ENCODE measurements around the gene SGMS1. TPM values are rescaled to one million over a fixed set of nuclear protein-coding genes. Genes with fewer than 3 reads are reported as not detected.
"Not testable (repeated sequence)": the region's sequence is repeated elsewhere in the genome, so short reads cannot be mapped to it uniquely, and the experiment has no call there.

The SGMS1 gene
- total RNA-seq, 5 donors from 2014 or later (not counting 1 experiment from before 2014, with no cell fraction given), result 28.4 to 39.7 (median 32.6) TPM

DNA sequence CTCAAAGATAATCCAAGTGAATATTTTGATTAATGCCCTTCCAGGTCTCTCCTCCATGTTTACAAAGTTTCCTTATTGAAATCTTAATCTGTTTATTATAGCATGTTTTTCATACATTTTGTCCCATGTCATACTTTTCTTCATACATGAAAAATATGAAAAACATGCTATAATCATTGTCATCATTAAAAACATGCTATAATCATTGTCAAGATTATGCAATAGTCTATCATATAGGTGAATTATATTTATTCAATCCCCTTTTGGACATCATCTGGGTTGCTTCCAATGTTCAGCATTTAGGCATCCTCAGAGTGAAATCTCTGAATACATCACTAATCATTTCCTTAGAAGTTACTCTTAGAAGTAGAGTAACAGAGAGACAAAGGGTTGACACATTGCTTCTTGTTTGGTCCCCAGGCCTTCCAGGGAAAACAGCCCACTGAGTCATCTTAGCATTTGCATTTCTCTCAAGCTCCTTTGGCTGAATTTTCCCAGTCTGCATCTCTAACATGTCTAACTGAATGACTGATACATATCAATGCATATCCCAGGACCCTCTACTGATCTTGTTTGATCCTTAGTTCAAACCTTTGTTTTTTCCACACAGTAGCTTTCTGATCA, 87.0 kb downstream of the SGMS1 start:
- H3K4me3 Mint-ChIP-seq, result no peak overlapping the region
- H3K4me3 ChIP-seq (ENCODE audit: control insufficient read depth in 1 of 2, extremely low read depth in 1 of 2, low read length in 1 of 2), result no peak overlapping the region
- no peaks in the 10 kb centered on the region for H3K27me3 ChIP-seq (replicated peaks in 1 of 2; ENCODE audit: control insufficient read depth in 2 of 2, extremely low read depth in 1 of 2, insufficient read depth in 2 of 2, low read length in 1 of 2)
- H3K27ac Mint-ChIP-seq, result no peak overlapping the region
- H3K36me3 Mint-ChIP-seq, result peaks cover 6% of the 10 kb centered on the region
- H3K36me3 ChIP-seq (ENCODE audit: control insufficient read depth in 2 of 2, extremely low read depth in 1 of 2, insufficient read depth in 1 of 2, low read length in 1 of 2), result no peaks in the 10 kb centered on the region
- peaks cover 39 to 48% (median 44%) of the 10 kb centered on the region in 3 donors for H3K4me1 Mint-ChIP-seq
- no peak for ATAC-seq (replicated peaks in 1 of 4)
- CTCF ChIA-PET, result no interaction called here
- no peaks in the 10 kb centered on the region for H3K9me3 ChIP-seq
- POLR2A ChIA-PET, result no interaction called here
- DNase-seq, result no peak
- no peaks in the 10 kb centered on the region for H3K27me3 Mint-ChIP-seq
- peaks cover 0 to 13% of the 10 kb centered on the region in 2 experiments for H3K4me1 ChIP-seq (ENCODE audit: control insufficient read depth in 1 of 2, extremely low read depth in 1 of 2, insufficient read depth in 2 of 2, low read length in 2 of 2)
- H3K9me3 Mint-ChIP-seq, result no peaks in the 10 kb centered on the region
- H3K27ac ChIP-seq (ENCODE audit: low read length), result no peak overlapping the region

DNA sequence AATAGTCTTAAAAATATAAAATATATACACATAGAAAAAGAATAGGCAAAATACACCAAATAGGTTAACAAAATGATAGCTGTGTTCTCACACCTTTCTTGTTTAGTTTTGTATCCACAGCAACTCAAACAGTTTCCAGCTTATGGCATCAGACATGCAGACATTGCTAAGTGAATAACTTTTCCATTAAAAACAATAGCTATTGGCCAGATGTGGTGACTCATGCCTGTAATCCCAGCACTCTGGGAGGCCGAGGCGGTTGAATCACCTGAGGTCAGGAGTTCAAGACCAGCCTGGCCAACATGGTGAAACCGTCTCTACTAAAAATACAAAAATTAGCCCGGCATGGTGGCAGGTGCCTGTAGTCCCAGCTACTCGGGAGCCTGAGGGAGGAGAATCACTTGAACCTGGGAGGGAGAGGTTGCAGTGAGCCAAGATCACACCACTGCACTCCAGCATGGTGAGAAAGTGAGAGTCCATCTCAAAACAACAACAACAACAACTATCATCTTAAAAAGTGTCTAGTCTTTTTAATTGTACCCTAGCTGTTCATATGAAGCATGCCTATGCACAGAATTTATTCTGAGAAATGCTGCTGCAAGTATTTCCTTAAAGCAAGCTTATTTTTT, 88.9 kb downstream of the SGMS1 start:
- WGBS (ENCODE audit: insufficient coverage), result no CpG with 5 or more reads among the region's 5 CpGs
- not testable (repeated sequence) for ATAC-seq (replicated peaks in 1 of 4); H3K27me3 Mint-ChIP-seq; H3K36me3 Mint-ChIP-seq; DNase-seq; H3K9me3 ChIP-seq; H3K9me3 Mint-ChIP-seq; H3K27me3 ChIP-seq (replicated peaks in 1 of 2; ENCODE audit: control insufficient read depth in 2 of 2, extremely low read depth in 1 of 2, insufficient read depth in 2 of 2, low read length in 1 of 2); H3K36me3 ChIP-seq (ENCODE audit: control insufficient read depth in 2 of 2, extremely low read depth in 1 of 2, insufficient read depth in 1 of 2, low read length in 1 of 2); H3K27ac Mint-ChIP-seq; H3K4me1 ChIP-seq (ENCODE audit: control insufficient read depth in 1 of 2, extremely low read depth in 1 of 2, insufficient read depth in 2 of 2, low read length in 2 of 2); H3K27ac ChIP-seq (ENCODE audit: low read length); H3K4me3 ChIP-seq (ENCODE audit: control insufficient read depth in 1 of 2, extremely low read depth in 1 of 2, low read length in 1 of 2); H3K4me3 Mint-ChIP-seq
- peaks cover 22 to 36% (median 34%) of the 10 kb centered on the region in 3 donors for H3K4me1 Mint-ChIP-seq
- POLR2A ChIA-PET, result interaction anchor here in 1 of 2 donors (0.6 to 1.1 kb wide), 2 partner anchors 8 to 10 kb away, joined by 3 to 4 read pairs; no protein-coding TSS in a partner anchor
- CTCF ChIA-PET, result interaction anchor here in 1 of 2 donors (0.6 kb wide), 1 partner anchor 33 kb away, joined by 5 read pairs; no protein-coding TSS in a partner anchor

DNA sequence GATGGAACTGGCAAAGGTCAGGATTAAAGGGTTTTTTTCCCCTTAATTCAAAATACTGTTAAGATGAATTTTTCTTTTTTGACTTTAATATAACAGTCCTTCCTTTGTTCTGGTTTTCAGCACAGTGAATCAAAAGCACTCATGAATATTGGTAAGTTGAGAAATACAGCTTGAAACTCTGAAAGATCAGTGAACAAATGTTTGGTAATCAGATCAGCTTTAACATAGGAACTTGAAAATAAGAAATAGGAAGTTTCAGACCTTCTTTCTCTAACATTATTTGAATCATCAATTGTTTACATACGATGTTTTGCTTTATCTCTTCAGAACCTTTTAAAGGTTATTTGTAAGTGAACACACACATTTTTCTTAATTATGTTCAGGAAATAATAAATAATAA, 90.5 kb downstream of the SGMS1 start:
- no peak for ATAC-seq (replicated peaks in 1 of 4)
- WGBS (ENCODE audit: insufficient coverage), result no CpG with 5 or more reads among the region's 1 CpG
- H3K9me3 ChIP-seq, result no peaks in the 10 kb centered on the region
- no peak overlapping the region for H3K4me3 ChIP-seq (ENCODE audit: control insufficient read depth in 1 of 2, extremely low read depth in 1 of 2, low read length in 1 of 2)
- ChIA-PET CTCF (interaction anchor here in 1 of 2 donors (0.7 kb wide), 1 partner anchor 21 kb away, joined by 3 read pairs; no protein-coding TSS in a partner anchor), POLR2A (no interaction called here)
- H3K4me1 ChIP-seq (ENCODE audit: control insufficient read depth in 1 of 2, extremely low read depth in 1 of 2, insufficient read depth in 2 of 2, low read length in 2 of 2), result no peaks in the 10 kb centered on the region
- Mint-ChIP-seq H3K27me3 (no peaks in the 10 kb centered on the region), H3K4me1 (peaks cover 22 to 33% (median 32%) of the 10 kb centered on the region in 3 donors), H3K36me3 (peaks cover 5% of the 10 kb centered on the region), H3K27ac (no peak overlapping the region), H3K9me3 (no peaks in the 10 kb centered on the region), H3K4me3 (no peak overlapping the region)
- DNase-seq, result no peak
- no peaks in the 10 kb centered on the region for H3K36me3 ChIP-seq (ENCODE audit: control insufficient read depth in 2 of 2, extremely low read depth in 1 of 2, insufficient read depth in 1 of 2, low read length in 1 of 2)
- no peak overlapping the region for H3K27ac ChIP-seq (ENCODE audit: low read length)
- no peaks in the 10 kb centered on the region for H3K27me3 ChIP-seq (replicated peaks in 1 of 2; ENCODE audit: control insufficient read depth in 2 of 2, extremely low read depth in 1 of 2, insufficient read depth in 2 of 2, low read length in 1 of 2)

DNA sequence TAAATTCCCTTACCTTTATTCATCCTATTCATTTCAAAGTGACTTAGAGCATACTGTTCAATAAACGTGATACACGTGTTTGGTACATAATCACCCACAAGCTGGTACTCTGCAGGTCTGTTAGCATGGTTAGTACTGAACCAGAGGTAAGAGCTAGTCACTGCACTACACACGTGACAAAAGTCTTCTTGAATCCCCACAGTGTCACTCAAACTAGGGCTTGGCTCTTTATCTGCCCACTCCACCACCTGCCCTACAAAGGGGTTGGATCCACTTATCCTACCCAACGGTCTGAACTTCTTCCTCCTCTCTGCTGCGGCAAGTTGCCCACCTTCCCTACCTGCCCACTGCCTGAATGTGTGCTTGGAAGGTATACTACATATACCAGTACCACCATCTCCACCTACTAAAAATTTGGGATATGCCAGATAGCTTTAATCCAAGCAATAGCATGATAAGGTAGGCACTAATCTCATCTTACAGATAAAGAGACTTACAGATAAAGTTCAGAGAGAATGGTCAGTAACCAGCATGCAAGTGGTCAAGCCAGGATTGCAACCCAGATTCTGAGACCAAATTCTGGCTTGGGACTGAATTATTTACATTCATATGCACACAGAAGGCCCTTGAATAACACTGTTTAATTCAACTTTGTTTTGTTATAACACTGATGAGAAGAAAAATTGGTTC, 92.2 kb downstream of the SGMS1 start:
- no peaks in the 10 kb centered on the region for H3K36me3 ChIP-seq (ENCODE audit: control insufficient read depth in 2 of 2, extremely low read depth in 1 of 2, insufficient read depth in 1 of 2, low read length in 1 of 2)
- no peaks in the 10 kb centered on the region for H3K27me3 ChIP-seq (replicated peaks in 1 of 2; ENCODE audit: control insufficient read depth in 2 of 2, extremely low read depth in 1 of 2, insufficient read depth in 2 of 2, low read length in 1 of 2)
- peaks cover 12% of the 10 kb centered on the region for H3K36me3 Mint-ChIP-seq
- H3K4me3 Mint-ChIP-seq, result no peak overlapping the region
- H3K9me3 ChIP-seq, result no peaks in the 10 kb centered on the region
- no peak overlapping the region for H3K4me3 ChIP-seq (ENCODE audit: control insufficient read depth in 1 of 2, extremely low read depth in 1 of 2, low read length in 1 of 2)
- H3K27me3 Mint-ChIP-seq, result no peaks in the 10 kb centered on the region
- peaks cover 3 to 8% of the 10 kb centered on the region in 2 experiments for H3K4me1 ChIP-seq (ENCODE audit: control insufficient read depth in 1 of 2, extremely low read depth in 1 of 2, insufficient read depth in 2 of 2, low read length in 2 of 2)
- H3K4me1 Mint-ChIP-seq, result peaks cover 33 to 44% (median 35%) of the 10 kb centered on the region in 3 donors
- H3K27ac Mint-ChIP-seq, result no peak overlapping the region
- H3K9me3 Mint-ChIP-seq, result no peaks in the 10 kb centered on the region
- no peak for DNase-seq
- ATAC-seq (replicated peaks in 1 of 4), result no peak
- H3K27ac ChIP-seq (ENCODE audit: low read length), result no peak overlapping the region
- POLR2A ChIA-PET, result interaction anchor here in 1 of 2 donors (0.6 kb wide), 1 partner anchor 1967 kb away, joined by 3 read pairs; no protein-coding TSS in a partner anchor
- WGBS (ENCODE audit: insufficient coverage), result 80% methylated on average over 1 of the region's 5 CpGs
- CTCF ChIA-PET, result interaction anchor here in 1 of 2 donors (1.0 kb wide), 1 partner anchor 25 kb away, joined by 5 read pairs; no protein-coding TSS in a partner anchor

GRCh38 chr10:50529660-50530059, 94.1 kb downstream of the SGMS1 start:
- CTCF ChIA-PET, result no interaction called here

GRCh38 chr10:50528206-50528605, 95.5 kb downstream of the SGMS1 start:
- no peaks in the 10 kb centered on the region for H3K27me3 Mint-ChIP-seq

More at GRCh38 chr10:50529660-50530059, 94.1 kb downstream of the SGMS1 start:
- H3K4me3 Mint-ChIP-seq, result no peak overlapping the region
- Histone ChIP-seq H3K27me3 (replicated peaks in 1 of 2; ENCODE audit: control insufficient read depth in 2 of 2, extremely low read depth in 1 of 2, insufficient read depth in 2 of 2, low read length in 1 of 2) (no peaks in the 10 kb centered on the region), H3K36me3 (ENCODE audit: control insufficient read depth in 2 of 2, extremely low read depth in 1 of 2, insufficient read depth in 1 of 2, low read length in 1 of 2) (no peaks in the 10 kb centered on the region), H3K4me3 (ENCODE audit: control insufficient read depth in 1 of 2, extremely low read depth in 1 of 2, low read length in 1 of 2) (no peak overlapping the region), H3K4me1 (ENCODE audit: control insufficient read depth in 1 of 2, extremely low read depth in 1 of 2, insufficient read depth in 2 of 2, low read length in 2 of 2) (peaks cover 3 to 8% of the 10 kb centered on the region in 2 experiments), H3K9me3 (no peaks in the 10 kb centered on the region), H3K27ac (ENCODE audit: low read length) (no peak overlapping the region)
- peaks cover 38 to 43% (median 40%) of the 10 kb centered on the region in 3 donors for H3K4me1 Mint-ChIP-seq
- 100% methylated on average over 2 of the region's 5 CpGs for WGBS (ENCODE audit: insufficient coverage)
- ATAC-seq (replicated peaks in 1 of 4), result no peak
- DNase-seq, result no peak
- POLR2A ChIA-PET, result no interaction called here
- H3K27me3 Mint-ChIP-seq, result no peaks in the 10 kb centered on the region
- peaks cover 13% of the 10 kb centered on the region for H3K36me3 Mint-ChIP-seq
- no peak overlapping the region for H3K27ac Mint-ChIP-seq
- no peaks in the 10 kb centered on the region for H3K9me3 Mint-ChIP-seq

More at GRCh38 chr10:50528206-50528605, 95.5 kb downstream of the SGMS1 start:
- ChIA-PET POLR2A (interaction anchor here in 1 of 2 donors (1.0 kb wide), 1 partner anchor 77 kb away, joined by 3 read pairs; no protein-coding TSS in a partner anchor), CTCF (no interaction called here)
- DNase-seq (no peak), ATAC-seq (replicated peaks in 1 of 4) (no peak)
- Mint-ChIP-seq H3K4me1 (peaks cover 52 to 53% (median 52%) of the 10 kb centered on the region in 3 donors), H3K9me3 (no peaks in the 10 kb centered on the region), H3K4me3 (no peak overlapping the region), H3K36me3 (peaks cover 13% of the 10 kb centered on the region), H3K27ac (no peak overlapping the region)
- Histone ChIP-seq H3K9me3 (no peaks in the 10 kb centered on the region), H3K27ac (ENCODE audit: low read length) (no peak overlapping the region), H3K36me3 (ENCODE audit: control insufficient read depth in 2 of 2, extremely low read depth in 1 of 2, insufficient read depth in 1 of 2, low read length in 1 of 2) (no peaks in the 10 kb centered on the region), H3K4me3 (ENCODE audit: control insufficient read depth in 1 of 2, extremely low read depth in 1 of 2, low read length in 1 of 2) (no peak overlapping the region), H3K4me1 (ENCODE audit: control insufficient read depth in 1 of 2, extremely low read depth in 1 of 2, insufficient read depth in 2 of 2, low read length in 2 of 2) (peaks cover 3 to 13% of the 10 kb centered on the region in 2 experiments), H3K27me3 (replicated peaks in 1 of 2; ENCODE audit: control insufficient read depth in 2 of 2, extremely low read depth in 1 of 2, insufficient read depth in 2 of 2, low read length in 1 of 2) (no peaks in the 10 kb centered on the region)
- no CpG with 5 or more reads among the region's 2 CpGs for WGBS (ENCODE audit: insufficient coverage)
